H1 (cell line): ENCODE results near the gene JMJD7. TPM values are rescaled to one million over a fixed set of nuclear protein-coding genes. Genes with fewer than 3 reads are reported as not detected.

Experiments
- CTCF ChIA-PET: fragments of 300-600 bp; sonication (Branson Sonifier 250); formaldehyde crosslinking; loops from one replicate; lab custom pipeline; 2021; ENCODE audit not compliant: partially characterized antibody; lab: Charles Lee
- POLR2A ChIA-PET: fragments of 300-600 bp; sonication (Branson Sonifier 250); formaldehyde crosslinking; loops from one replicate; lab custom pipeline; 2021; ENCODE audit warnings: inconsistent platforms; ENCODE audit not compliant: partially characterized antibody; lab: Charles Lee
- DNase-seq, 2 experiments: peaks; one replicate each; pipeline versions ENCODE4 v3.0.0 to v3.0.0-alpha.2; 2010 to 2022; ENCODE audit warnings: low spot score in 2 of 2, low read depth in 1 of 2, mixed read lengths in 1 of 2
- FAIRE-seq: peaks from 2 replicates; lab custom pipeline; 2011; peaks lifted over from hg19 to GRCh38; lab: Jason Lieb, UNC
- H2AFZ ChIP-seq: 2 replicates; pipeline ENCODE4 v1.8.1; 2012; ENCODE audit warnings: low read length, inconsistent platforms
- H2AK5ac ChIP-seq: 2 replicates; pipeline ENCODE4 v1.6.1; 2013; ENCODE audit warnings: low read depth, low read length
- H2BK120ac ChIP-seq: replicated peaks from 2 replicates; pipeline ENCODE3; 2013; ENCODE audit warnings: low read depth, low read length, inconsistent platforms
- H2BK12ac ChIP-seq: 2 replicates; pipeline ENCODE4 v1.6.1; 2013; ENCODE audit warnings: low read depth, low read length
- H2BK15ac ChIP-seq: 2 replicates; pipeline ENCODE4 v1.6.1; 2013; ENCODE audit warnings: low read length
- H2BK20ac ChIP-seq: 2 replicates; pipeline ENCODE4 v1.6.1; 2013; ENCODE audit warnings: low read length
- H2BK5ac ChIP-seq: 2 replicates; pipeline ENCODE4 v1.6.1; 2013; ENCODE audit warnings: low read depth, low read length
- H3K14ac ChIP-seq: 2 replicates; pipeline ENCODE4 v1.6.1; 2013; ENCODE audit warnings: inconsistent platforms; ENCODE audit not compliant: insufficient read length
- H3K18ac ChIP-seq: 2 replicates; pipeline ENCODE4 v1.6.1; 2013; ENCODE audit warnings: low read length; ENCODE audit errors: extremely low read depth
- H3K23ac ChIP-seq: 2 replicates; pipeline ENCODE4 v1.6.1; 2013; ENCODE audit warnings: inconsistent platforms; ENCODE audit not compliant: insufficient read length
- H3K23me2 ChIP-seq: 2 replicates; pipeline ENCODE4 v1.6.1; 2013; ENCODE audit warnings: low read depth, low read length
- H3K27ac ChIP-seq: 2 replicates; pipeline ENCODE4 v1.6.1; 2011; ENCODE audit warnings: low read depth, low read length, inconsistent platforms
- H3K27me3 ChIP-seq, 4 experiments: replicated peaks in 1 of 4; 1 replicate in 1 of 4; 2 replicates in 3 of 4; pipeline versions ENCODE4 v1.6.1 to v1.8.1; 2011 to 2013; ENCODE audit warnings: low read length in 3 of 4, mild to moderate bottlenecking in 3 of 4, inconsistent platforms in 2 of 4, mixed read lengths in 2 of 4, moderate library complexity in 1 of 4; ENCODE audit not compliant: control insufficient read depth in 3 of 4, insufficient read depth in 3 of 4; ENCODE audit errors: extremely low read depth in 1 of 4
- H3K36me3 ChIP-seq, 4 experiments: 2 replicates each; pipeline versions ENCODE4 v1.6.1 to v1.8.1; 2011 to 2013; ENCODE audit warnings: mild to moderate bottlenecking in 4 of 4, low read length in 3 of 4, moderate library complexity in 2 of 4, control low read depth in 1 of 4, inconsistent platforms in 1 of 4; ENCODE audit not compliant: insufficient read depth in 4 of 4, control insufficient read depth in 2 of 4
- H3K4ac ChIP-seq: replicated peaks from 2 replicates; pipeline ENCODE3; 2013; ENCODE audit warnings: low read length, low read depth, mixed read lengths, inconsistent platforms; ENCODE audit not compliant: insufficient read length
- H3K4me1 ChIP-seq, 4 experiments: replicated peaks in 1 of 4; 1 replicate in 1 of 4; 2 replicates in 3 of 4; pipeline versions ENCODE4 v1.6.1 to v1.8.1; 2011 to 2013; ENCODE audit warnings: low read length in 3 of 4, inconsistent platforms in 2 of 4, mixed read lengths in 1 of 4; ENCODE audit not compliant: insufficient read depth in 4 of 4, control insufficient read depth in 3 of 4
- H3K4me2 ChIP-seq, 2 experiments: 2 replicates each; pipeline versions ENCODE4 v1.6.1 to v1.8.1; 2011 to 2013; ENCODE audit warnings: low read depth in 2 of 2, low read length in 2 of 2, control low read depth in 1 of 2, inconsistent platforms in 1 of 2, mild to moderate bottlenecking in 1 of 2; ENCODE audit not compliant: insufficient read depth in 1 of 2
- H3K4me3 ChIP-seq, 4 experiments: fragments of 200-600, 300-600 bp in 1 of 4; sonication (generic), shearing (Covaris generic), sonication (Bioruptor Twin) in 1 of 4; 2 replicates each; pipeline versions ENCODE4 v1.5.1 to v1.8.1; 2011 to 2016; ENCODE audit warnings: low read length in 4 of 4, low read depth in 3 of 4, control low read depth in 2 of 4, inconsistent platforms in 2 of 4, mild to moderate bottlenecking in 2 of 4, mixed read lengths in 1 of 4, moderate library complexity in 1 of 4; ENCODE audit not compliant: insufficient read depth in 2 of 4; ENCODE audit errors: extremely low read depth in 1 of 4
- H3K56ac ChIP-seq: replicated peaks from 2 replicates; pipeline ENCODE3; 2013; ENCODE audit warnings: low read depth, mild to moderate bottlenecking, mixed read lengths, low read length, inconsistent platforms; ENCODE audit not compliant: insufficient read length
- H3K79me1 ChIP-seq: 2 replicates; pipeline ENCODE4 v1.6.1; 2013; ENCODE audit warnings: low read depth, low read length, control low read depth
- H3K79me2 ChIP-seq, 2 experiments: 2 replicates each; pipeline versions ENCODE4 v1.6.1 to v1.8.1; 2012 to 2013; ENCODE audit warnings: low read length in 2 of 2, mild to moderate bottlenecking in 2 of 2, inconsistent platforms in 1 of 2; ENCODE audit not compliant: insufficient read depth in 2 of 2, control insufficient read depth in 1 of 2
- H3K9ac ChIP-seq, 4 experiments: replicated peaks in 1 of 4; 1 replicate in 1 of 4; 2 replicates in 3 of 4; pipeline versions ENCODE4 v1.6.1 to v1.8.1; 2011 to 2013; ENCODE audit warnings: low read depth in 3 of 4, low read length in 3 of 4, control low read depth in 2 of 4, mild to moderate bottlenecking in 2 of 4, moderate library complexity in 2 of 4, inconsistent platforms in 1 of 4; ENCODE audit errors: extremely low read depth in 1 of 4
- H3K9me3 ChIP-seq, 2 experiments: 2 replicates each; pipeline versions ENCODE4 v1.6.1 to v1.8.1; 2012 to 2013; ENCODE audit warnings: mild to moderate bottlenecking in 2 of 2, moderate library complexity in 2 of 2, control low read depth in 1 of 2, inconsistent platforms in 1 of 2, low read depth in 1 of 2, low read length in 1 of 2, mixed read lengths in 1 of 2; ENCODE audit not compliant: insufficient read depth in 2 of 2
- H4K20me1 ChIP-seq, 2 experiments: replicated peaks in 1 of 2; 2 replicates each; pipeline versions ENCODE3 to v1.8.1; 2011 to 2013; ENCODE audit warnings: inconsistent platforms in 2 of 2, low read length in 2 of 2, mild to moderate bottlenecking in 1 of 2; ENCODE audit not compliant: insufficient read depth in 2 of 2, control insufficient read depth in 1 of 2
- H4K5ac ChIP-seq: 2 replicates; pipeline ENCODE4 v1.6.1; 2013; ENCODE audit warnings: low read length, low read depth, mixed read lengths, inconsistent platforms; ENCODE audit not compliant: insufficient read length
- H4K8ac ChIP-seq: 2 replicates; pipeline ENCODE4 v1.8.0; 2013; ENCODE audit warnings: mild to moderate bottlenecking, moderate library complexity, low read length, inconsistent platforms; ENCODE audit not compliant: insufficient read depth; ENCODE audit errors: extremely low read depth
- H4K91ac ChIP-seq: replicated peaks from 2 replicates; pipeline ENCODE3; 2013; ENCODE audit warnings: low read length, mixed read lengths, inconsistent platforms; ENCODE audit not compliant: insufficient read length
- ASH2L ChIP-seq: fragments of 200-600, 300-600 bp; sonication (generic); IDR thresholded peaks from one replicate; pipeline ENCODE4 v1.7.1; 2017; ENCODE audit warnings: low read length
- E2F6 ChIP-seq: IDR thresholded peaks from 2 replicates; pipeline ENCODE4 v1.6.1; 2012; ENCODE audit warnings: inconsistent platforms
- HDAC2 ChIP-seq, 2 experiments: fragments of 300-600 bp in 1 of 2; sonication (generic) in 1 of 2; IDR thresholded peaks; 2 replicates each; pipeline ENCODE4 v1.6.1; 2011 to 2012; ENCODE audit warnings: low read depth in 2 of 2, low read length in 2 of 2, mild to moderate bottlenecking in 2 of 2, moderate library complexity in 2 of 2, borderline replicate concordance in 1 of 2, inconsistent platforms in 1 of 2
- HDAC6 ChIP-seq: IDR thresholded peaks from one replicate; pipeline ENCODE4 v1.7.1; 2012; ENCODE audit warnings: low read depth, mild to moderate bottlenecking, inconsistent platforms, low read length, moderate library complexity
- JUN ChIP-seq: IDR thresholded peaks from 2 replicates; pipeline ENCODE4 v1.6.1; 2011; ENCODE audit warnings: low read depth, mild to moderate bottlenecking, improper control_type of control experiment, low read length
- NRF1 ChIP-seq: IDR thresholded peaks from 2 replicates; pipeline ENCODE4 v1.6.1; 2011; ENCODE audit warnings: mild to moderate bottlenecking, low read depth, low read length, improper control_type of control experiment
- PHF8 ChIP-seq: fragments of 200-600 bp; sonication (generic); conservative IDR thresholded peaks from 2 replicates; pipeline ENCODE4 v1.7.1; 2012; ENCODE audit warnings: low read depth, mild to moderate bottlenecking, inconsistent platforms, low read length, moderate library complexity
- POLR2AphosphoS5 ChIP-seq: IDR thresholded peaks from 2 replicates; pipeline ENCODE4 v1.6.1; 2011; ENCODE audit warnings: low read depth, low read length
- POU5F1 ChIP-seq: IDR thresholded peaks from 2 replicates; pipeline ENCODE4 v1.6.1; 2011; ENCODE audit warnings: low read depth, mild to moderate bottlenecking, low read length, moderate library complexity
- RNF2 ChIP-seq: fragments of 200-900, 300-1000 bp; sonication (generic); IDR thresholded peaks from 2 replicates; pipeline ENCODE4 v1.7.1; 2016; ENCODE audit warnings: borderline replicate concordance, low read depth, mild to moderate bottlenecking, antibody characterized with exemption, low read length; ENCODE audit not compliant: poor library complexity, severe bottlenecking; ENCODE audit errors: missing control alignments
- TAF7 ChIP-seq: optimal IDR thresholded peaks from 2 replicates; pipeline ENCODE3; 2011; ENCODE audit warnings: low read depth, mild to moderate bottlenecking, inconsistent platforms, low read length, moderate library complexity, borderline replicate concordance
- TCF12 ChIP-seq: IDR thresholded peaks from 2 replicates; pipeline ENCODE4 v1.6.1; 2011; ENCODE audit warnings: low read depth, mild to moderate bottlenecking, low read length
- WGBS, 2 experiments: shearing (Covaris generic) in 1 of 2; methylation state at CpG; one replicate each; pipeline versions ENCODE4 v1.1.6 to v1.1.7; 2013 to 2015; ENCODE audit warnings: low lambda C conversion rate in 2 of 2, mixed read lengths in 2 of 2, inconsistent platforms in 1 of 2, low coverage in 1 of 2, missing lambda C conversion rate in 1 of 2; ENCODE audit not compliant: insufficient replicate concordance in 2 of 2, insufficient coverage in 1 of 2, insufficient read length in 1 of 2; ENCODE audit errors: extremely low coverage in 1 of 2, missing lambda C conversion rate in 1 of 2; 5-methylcytosine and 5-hydroxymethylcytosine counted together
- polyA plus RNA-seq, 7 experiments: library from polyadenylated mRNA; depleted of rRNA in 3 of 7; stranded (reverse) in 5 of 7; unstranded in 2 of 7; fragments of >200 nt in 5 of 7; fragments of 200-250 nt in 2 of 7; gene quantifications; 1 replicate in 5 of 7; 2 replicates in 1 of 7; 4 replicates in 1 of 7; pipeline versions ENCODE4 v1.2.1 to v1.2.3, GENCODE V29; 2011 to 2013; ENCODE audit warnings: missing spikeins in 2 of 7, mixed read lengths in 2 of 7
- total RNA-seq: library from RNA; stranded (reverse); fragmentation: NEBNext Ultra II Directional; extraction: Animal tissue kit (Norgen Biotek cat#: 25700); gene quantifications from 2 replicates; pipeline ENCODE4 v1.2.1, GENCODE V29; 2021

JMJD7 gene
- total and polyA plus RNA-seq, 2 of the 8 experiments (the other 6 are each of a cell fraction or from before 2014, with no cell fraction given), result 15.0 to 20.0 TPM

GRCh38 chr15:41879321-41879845 lies 51.5 kb downstream of the JMJD7 start:
- H2BK12ac ChIP-seq, result no peak overlapping the region
- no peak for DNase-seq
- H2BK120ac ChIP-seq, result no peak overlapping the region
- CTCF ChIA-PET, result interaction anchor here (0.5 to 7.9 kb wide), 8 partner anchors 13 to 1019 kb away, joined by 3 to 58 read pairs (median 4); partner anchors contain the start of gene MAPKBP1
- peaks cover 0 to 9% (median 4%) of the 10 kb centered on the region in 4 experiments; a peak in 5 of 7 replicates for H3K4me1 ChIP-seq
- no peaks in the 10 kb centered on the region for H3K9me3 ChIP-seq
- no peak overlapping the region for H2AFZ ChIP-seq
- no peak overlapping the region for H4K8ac ChIP-seq
- H3K56ac ChIP-seq, result no peak overlapping the region
- no peak overlapping the region for H3K23ac ChIP-seq
- no peak overlapping the region for H3K4me3 ChIP-seq
- no peak overlapping the region for H3K14ac ChIP-seq
- H2BK20ac ChIP-seq, result no peak overlapping the region
- peaks cover 4% of the 10 kb centered on the region; the same call in 1 of the 2 replicates for H3K23me2 ChIP-seq
- no peaks in the 10 kb centered on the region for H3K79me2 ChIP-seq
- no peak overlapping the region for H3K18ac ChIP-seq
- H3K4ac ChIP-seq, result no peak overlapping the region
- H2BK5ac ChIP-seq, result no peak overlapping the region
- H2AK5ac ChIP-seq, result 0 out of 2 replicates have a peak overlapping the region, but pooled peaks have one; percentile 24
- H4K5ac ChIP-seq, result no peak overlapping the region
- H4K91ac ChIP-seq, result no peak overlapping the region
- POLR2A ChIA-PET, result interaction anchor here (0.8 to 1.4 kb wide), 2 partner anchors 15 to 26 kb away, joined by 4 to 6 read pairs; no protein-coding TSS in a partner anchor
- FAIRE-seq, result no peak
- H3K9ac ChIP-seq, result no peak overlapping the region; a peak in 1 of 7 replicates
- peaks cover 21 to 36% (median 31%) of the 10 kb centered on the region in 4 experiments for H3K27me3 ChIP-seq
- 91% methylated on average over 10 of the region's 10 CpGs; no CpG with 5 or more reads in 1 of the 2 experiments for WGBS, 2 experiments
- H3K4me2 ChIP-seq, result no peak overlapping the region
- no peak overlapping the region for H2BK15ac ChIP-seq
- no peaks in the 10 kb centered on the region for H3K79me1 ChIP-seq
- H3K27ac ChIP-seq, result no peak overlapping the region
- no peaks in the 10 kb centered on the region for H3K36me3 ChIP-seq
- peaks cover 0 to 2% of the 10 kb centered on the region in 2 experiments for H4K20me1 ChIP-seq
- TF ChIP-seq TCF12, result no peak
- no peak for TF ChIP-seq JUN
- no peak for TF ChIP-seq E2F6
- no peak for TF ChIP-seq HDAC2 (IDR thresholded peaks at IDR 0.05; ENCODE audit: borderline replicate concordance in 1 of 2, low read depth in 2 of 2, low read length in 2 of 2)
- no peak for TF ChIP-seq PHF8
- no peak for TF ChIP-seq RNF2
- no peak for TF ChIP-seq ASH2L
- no peak for TF ChIP-seq NRF1
- no peak for TF ChIP-seq HDAC6
- TF ChIP-seq TAF7, result no peak
- TF ChIP-seq POU5F1, result no peak
- TF ChIP-seq POLR2AphosphoS5, result no peak
